ENCODE results near the gene ZMIZ1.
A peak's percentile ranks its signal among the peaks of the same experiment; 100 is the strongest.
"Not testable (repeated sequence)": the region's sequence is repeated elsewhere in the genome, so short reads cannot be mapped to it uniquely, and the experiment has no call there.

Gene ZMIZ1

DNA sequence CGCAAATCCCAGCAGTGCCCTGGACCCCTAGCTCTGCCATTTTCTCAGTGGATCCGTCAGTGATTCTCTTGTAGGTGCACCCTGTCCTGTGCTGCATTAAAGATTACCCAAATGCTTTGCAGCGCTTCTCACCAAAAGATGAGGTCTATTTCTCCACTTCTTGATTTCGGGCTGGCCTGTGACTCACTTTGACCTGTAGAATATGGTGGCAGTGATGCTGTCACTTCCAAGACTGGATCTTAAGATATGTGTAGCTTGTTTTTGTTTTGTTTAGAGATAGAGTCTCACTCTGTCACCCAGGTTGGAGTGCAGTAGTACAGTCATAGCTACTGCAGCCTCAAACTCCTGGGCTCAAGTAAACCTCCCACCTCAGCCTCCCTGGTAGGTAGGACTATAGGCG lies 37.0 kb upstream of the ZMIZ1 start:
- DNase-seq (ENCODE audit: low spot score), result no peak

DNA sequence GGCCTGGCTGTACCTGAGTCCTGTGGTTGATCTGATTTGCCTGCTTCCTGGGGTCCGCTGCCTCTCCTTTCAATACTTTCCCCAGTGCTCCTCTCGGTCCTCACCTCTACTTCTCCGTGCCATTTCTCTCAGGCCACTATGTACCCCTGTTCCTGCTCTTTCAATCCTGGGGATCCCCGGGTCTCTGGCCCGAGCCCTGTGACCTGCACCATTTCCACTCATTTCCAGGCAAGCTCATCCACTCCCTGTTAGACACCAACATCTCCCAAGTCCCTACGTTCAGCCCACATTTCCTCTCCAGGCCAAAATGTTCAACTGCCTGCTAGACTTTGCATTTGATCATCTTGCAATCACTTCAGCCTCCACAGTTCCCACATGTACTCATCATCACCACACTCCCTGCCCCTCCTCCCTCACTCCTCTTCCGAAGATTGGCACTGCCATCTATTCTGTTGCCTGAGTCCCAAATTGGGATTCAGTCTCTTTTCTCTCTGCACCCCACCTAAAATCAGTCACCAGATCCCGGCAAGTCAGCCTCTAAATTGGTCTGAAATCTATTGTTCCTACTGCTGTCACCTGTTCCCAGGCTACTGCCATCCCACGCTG lies 34.4 kb upstream of the ZMIZ1 start:
- no peak for DNase-seq (ENCODE audit: low spot score)

DNA sequence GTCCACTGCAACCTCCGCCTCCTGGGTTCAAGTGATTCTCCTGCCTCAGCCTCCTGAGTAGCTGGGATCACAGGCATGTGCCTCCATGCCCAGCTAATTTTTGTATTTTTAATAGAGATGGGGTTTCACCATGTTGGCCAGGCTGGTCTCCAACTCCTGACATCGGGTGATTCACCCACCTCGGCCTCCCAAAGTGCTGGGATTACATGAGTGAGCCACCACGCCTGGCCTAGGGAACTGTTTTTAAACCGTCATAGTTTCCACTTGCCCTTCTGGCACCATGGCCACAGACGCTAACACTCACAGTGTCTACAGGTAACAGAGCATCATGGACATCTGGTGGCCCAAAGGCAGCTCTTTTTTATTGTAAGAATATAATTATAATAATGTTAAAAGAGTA lies 32.4 kb upstream of the ZMIZ1 start:
- not testable (repeated sequence) for DNase-seq (ENCODE audit: low spot score)

- DNase-seq (ENCODE audit: low spot score), result no peak
Observed at GRCh38 chr10:79038104-79038840, 30.5 kb upstream of the ZMIZ1 start.

- no peak for DNase-seq (ENCODE audit: low spot score)
Observed at GRCh38 chr10:79038841-79039201, 29.9 kb upstream of the ZMIZ1 start.

DNA sequence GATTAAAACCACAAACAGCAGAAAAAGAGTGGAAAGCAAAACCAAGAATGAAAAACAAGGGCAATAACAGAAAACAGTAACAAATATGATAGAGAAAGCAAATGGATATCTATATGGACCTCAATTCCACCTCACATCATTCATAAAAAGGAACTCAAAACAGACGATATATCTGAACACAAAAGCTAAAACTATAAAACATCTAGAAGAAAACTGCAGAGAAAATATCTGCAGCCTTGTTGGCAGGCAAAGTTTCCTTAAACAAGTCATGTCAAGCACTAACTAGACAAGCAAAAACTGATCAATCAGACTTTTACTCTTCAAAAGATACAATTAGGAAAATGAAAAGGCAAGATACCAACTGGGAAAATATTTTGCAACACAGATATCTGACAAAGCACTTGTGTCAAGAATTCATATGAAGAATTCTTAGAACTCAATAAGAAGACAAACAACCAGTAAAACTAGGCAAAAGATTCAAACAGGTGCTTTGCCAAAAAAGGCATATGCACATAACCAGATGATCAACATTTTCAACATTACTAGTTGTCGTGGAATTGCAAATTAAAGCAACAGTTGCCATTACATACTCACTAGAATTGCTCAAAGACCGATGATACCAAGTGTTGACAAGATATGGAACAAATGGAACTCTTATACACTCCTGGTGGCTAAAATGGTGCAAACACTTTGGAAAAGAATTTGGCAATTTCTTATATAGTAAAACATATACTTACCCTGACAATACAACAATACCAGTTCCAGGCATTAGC lies 25.9 kb upstream of the ZMIZ1 start:
- no peak for DNase-seq (ENCODE audit: low spot score)

- DNase-seq (ENCODE audit: low spot score), result no peak
Observed at GRCh38 chr10:79044036-79044632, 24.6 kb upstream of the ZMIZ1 start.

DNA sequence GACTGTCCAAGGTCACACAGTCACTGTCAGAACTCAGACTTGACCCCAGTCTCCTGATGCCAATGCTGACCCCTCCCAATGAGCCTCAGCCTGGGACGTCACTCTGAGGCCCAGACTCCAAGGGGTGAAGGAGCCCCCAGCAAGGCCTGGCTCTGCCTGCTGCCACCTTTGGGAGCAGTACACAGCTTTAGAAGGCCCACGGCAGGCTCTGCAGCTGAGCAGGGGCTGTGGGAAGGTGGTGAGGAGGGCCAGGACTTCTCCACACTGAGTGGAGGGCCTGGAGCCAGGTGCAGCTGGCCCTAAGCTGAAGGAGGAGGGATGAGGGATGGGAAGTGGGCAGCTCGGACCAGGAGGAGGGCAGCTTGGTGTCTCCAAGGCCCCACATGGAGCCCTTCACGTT lies 23.9 kb upstream of the ZMIZ1 start:
- no peak for DNase-seq (ENCODE audit: low spot score)

DNA sequence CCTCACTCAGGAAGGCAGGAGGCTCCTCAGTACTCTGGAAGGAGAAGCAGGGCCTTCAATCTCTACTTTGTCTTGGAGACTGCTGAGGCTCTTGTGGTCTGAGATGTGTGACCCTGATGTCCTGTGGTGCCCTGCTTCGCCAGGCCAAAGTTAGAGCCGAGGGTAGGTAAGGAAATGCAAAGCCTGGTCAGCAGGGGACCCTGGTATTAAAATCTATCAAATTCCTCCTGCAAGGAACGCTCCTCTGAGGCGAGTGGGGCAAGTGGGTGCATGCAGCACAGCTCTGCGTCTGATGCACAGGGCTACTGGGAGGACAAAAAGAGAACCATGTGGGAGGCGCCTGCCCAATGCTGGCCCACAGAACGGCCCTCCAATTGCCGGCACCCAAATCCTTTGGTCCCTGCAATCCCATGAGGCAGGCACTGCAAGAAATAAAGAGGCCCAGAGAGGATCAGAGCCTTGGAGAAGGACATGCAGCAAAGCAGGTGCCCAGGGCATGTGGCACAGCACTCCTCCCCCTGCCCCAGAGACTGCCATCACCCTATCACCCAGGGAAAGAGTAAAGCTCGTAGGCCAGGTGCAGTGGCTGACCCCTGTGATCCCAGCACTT lies 23.1 kb upstream of the ZMIZ1 start:
- no peak for DNase-seq (ENCODE audit: low spot score)

DNA sequence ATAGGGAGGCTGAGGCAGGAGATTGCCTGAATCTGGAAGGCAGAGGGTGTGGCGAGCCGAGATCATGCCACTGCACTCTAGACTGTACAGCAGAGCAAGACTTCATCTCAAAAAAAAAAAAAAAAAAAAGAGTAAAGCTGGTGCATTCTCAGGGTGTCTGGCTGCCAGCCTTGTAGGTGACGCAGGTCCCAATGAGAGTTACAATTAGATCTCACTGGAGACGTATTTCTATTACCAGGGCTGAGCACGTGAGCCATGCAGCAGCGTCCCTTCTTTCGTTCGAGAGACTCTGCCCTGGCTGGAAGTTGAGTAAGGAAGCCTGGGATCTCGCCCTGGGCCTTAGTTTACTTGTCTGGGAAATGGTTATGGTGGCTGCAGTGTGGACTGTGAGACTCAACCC lies 22.4 kb upstream of the ZMIZ1 start:
- DNase-seq (ENCODE audit: low spot score), result no peak

GRCh38 chr10:79046741-79047583 lies 21.8 kb upstream of the ZMIZ1 start:
- no peak for DNase-seq (ENCODE audit: low spot score)

- DNase-seq (ENCODE audit: low spot score), result no peak
Observed at GRCh38 chr10:79047584-79047874, 21.2 kb upstream of the ZMIZ1 start.

DNA sequence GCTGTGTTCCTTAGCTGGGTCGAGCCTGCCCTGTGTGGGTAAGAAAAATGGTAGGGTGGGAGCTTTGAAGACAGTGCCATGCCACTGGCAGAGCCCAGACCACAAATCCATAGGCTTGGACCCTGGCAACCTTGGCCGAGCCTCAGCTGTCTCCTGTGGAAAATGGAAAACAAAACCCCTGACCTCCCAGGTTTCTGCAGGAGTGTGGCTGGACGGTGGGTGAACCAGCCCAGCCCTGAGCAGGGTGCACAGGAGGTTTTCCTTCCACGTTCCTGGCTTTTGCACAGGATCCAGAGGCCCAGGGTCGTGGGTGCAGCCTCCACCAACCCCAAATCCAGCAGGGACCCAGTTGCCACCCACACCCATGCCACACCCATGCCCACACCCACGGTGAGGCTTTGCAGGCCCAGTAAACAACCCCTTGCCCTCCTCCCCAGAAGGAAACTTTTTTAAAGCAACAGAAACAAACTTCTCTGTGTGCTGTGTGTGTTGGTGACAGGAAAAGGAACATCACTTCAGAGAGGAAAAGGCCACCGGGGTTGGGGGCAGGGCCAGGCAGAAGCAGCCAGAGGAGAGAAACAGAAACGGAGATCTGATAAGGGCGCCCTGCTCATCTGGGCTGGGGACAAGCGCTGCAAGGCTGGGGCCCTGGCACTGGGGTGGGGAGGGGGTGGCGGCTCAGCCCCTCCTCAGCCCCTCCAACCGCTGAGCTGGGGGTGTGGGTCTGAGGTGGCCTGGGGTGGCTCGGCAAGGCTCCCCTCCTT lies 20.7 kb upstream of the ZMIZ1 start:
- peak; percentile 60 for DNase-seq (ENCODE audit: low spot score)

DNA sequence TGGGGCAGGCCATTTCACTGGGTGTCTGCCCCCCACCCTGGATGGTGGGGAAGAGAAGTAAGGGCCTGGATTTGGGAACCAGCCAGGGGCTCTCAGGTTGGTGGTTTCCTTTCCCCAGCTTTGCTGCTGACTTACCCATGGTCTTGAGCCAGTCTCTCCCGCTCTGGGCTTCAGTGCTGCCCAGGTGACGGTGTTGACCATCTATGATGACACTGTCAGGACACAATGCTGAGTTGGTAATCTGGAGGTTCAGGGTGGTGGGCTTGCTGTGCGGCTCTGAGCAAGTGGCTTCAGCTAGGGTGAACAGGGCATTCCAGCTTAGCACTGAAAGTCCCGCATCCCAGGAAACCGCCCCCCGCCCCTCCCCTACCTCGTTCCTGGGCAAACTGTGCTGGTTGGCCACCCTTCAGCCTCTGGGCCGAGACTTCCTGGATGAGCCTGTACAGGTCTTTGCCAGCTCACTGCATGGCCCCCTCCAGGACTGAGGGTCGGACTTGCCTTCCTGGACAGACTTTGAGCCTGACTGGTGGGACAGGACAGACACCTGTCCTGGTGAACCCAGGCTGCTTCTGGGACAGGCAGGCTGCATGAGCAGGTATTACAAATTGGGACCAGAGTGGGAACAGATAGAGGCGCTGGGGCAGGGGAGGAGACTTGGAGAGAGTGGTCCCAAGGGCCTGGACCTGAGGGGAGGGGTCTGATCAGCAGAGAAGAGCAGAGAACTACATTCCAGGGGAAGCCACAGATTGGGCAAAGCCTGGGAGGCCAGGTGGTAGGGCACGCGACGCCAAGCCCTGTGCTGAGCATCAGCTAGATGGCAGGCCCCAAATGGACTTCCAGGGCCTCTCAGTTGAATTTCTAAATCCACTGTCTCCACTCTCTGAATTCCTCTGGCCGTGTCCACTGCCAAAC lies 19.9 kb upstream of the ZMIZ1 start:
- no peak for DNase-seq (ENCODE audit: low spot score)

- DNase-seq (ENCODE audit: low spot score), result no peak
Observed at GRCh38 chr10:79049931-79050895, 18.6 kb upstream of the ZMIZ1 start.

DNA sequence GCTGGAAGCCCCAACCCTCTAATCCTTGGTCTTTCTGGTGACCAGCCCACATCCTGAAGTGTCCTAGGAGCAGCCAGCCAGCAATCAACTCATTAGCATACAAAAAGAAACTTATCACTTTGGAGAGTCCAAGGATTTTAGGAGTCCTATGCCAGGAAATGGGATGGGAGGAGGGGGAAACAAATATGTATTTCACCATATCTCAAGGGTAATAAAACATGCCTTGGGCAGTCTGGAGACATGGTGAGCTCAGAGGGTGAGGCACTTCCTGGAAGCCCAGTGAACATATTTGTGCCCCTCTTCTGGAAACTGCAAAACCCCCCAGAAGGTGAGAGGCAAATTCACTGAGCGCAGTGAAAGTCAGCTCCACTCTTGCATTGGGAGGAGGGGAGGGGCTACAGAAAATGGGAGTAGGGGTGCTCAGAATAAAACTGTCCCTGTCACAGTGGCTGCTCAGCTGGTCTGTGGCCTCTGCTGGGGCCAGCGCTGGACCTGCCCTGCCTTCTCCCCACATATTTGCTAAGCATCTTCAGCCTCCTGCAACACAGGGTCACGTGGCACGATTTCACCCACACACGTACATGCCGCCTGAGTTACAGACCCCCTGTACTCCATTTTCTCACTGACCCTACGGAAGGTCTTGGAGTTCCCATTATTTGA lies 17.7 kb upstream of the ZMIZ1 start:
- no peak for DNase-seq (ENCODE audit: low spot score)

DNA sequence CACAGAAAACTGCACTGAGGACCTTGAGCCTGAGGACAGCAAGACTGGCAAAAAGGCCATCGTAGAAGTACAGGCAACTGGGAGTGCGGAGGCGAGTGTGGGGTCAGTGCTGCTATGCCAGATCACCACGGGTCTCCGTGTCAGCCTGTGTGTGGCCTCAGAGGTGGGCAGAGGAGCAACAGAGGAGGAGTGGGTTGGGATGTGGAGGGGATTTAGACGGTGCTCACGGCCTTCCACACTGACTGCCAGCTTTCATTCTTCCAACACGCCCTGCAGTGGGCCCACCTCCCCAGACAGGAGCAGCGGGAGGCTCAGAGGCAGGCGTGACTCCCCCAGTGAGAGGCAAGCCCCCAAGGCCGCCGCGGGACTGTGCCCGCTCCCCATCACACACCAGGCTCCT lies 17.0 kb upstream of the ZMIZ1 start:
- DNase-seq (ENCODE audit: low spot score), result no peak

Data from CD4-positive, alpha-beta T cell treated with Interleukin-15 for 4 hours (primary cell).